T1000 (cell line): Measurements from ENCODE around the gene ALOX5.
"Not testable (repeated sequence)": the region's sequence is repeated elsewhere in the genome, so short reads cannot be mapped to it uniquely, and the experiment has no call there.

ENCODE experiments used
- DNase-seq: peaks from one replicate; lab custom pipeline; 2025; ENCODE audit warnings: mixed read lengths; lab: John Stamatoyannopoulos, UW

ALOX5 gene

DNA sequence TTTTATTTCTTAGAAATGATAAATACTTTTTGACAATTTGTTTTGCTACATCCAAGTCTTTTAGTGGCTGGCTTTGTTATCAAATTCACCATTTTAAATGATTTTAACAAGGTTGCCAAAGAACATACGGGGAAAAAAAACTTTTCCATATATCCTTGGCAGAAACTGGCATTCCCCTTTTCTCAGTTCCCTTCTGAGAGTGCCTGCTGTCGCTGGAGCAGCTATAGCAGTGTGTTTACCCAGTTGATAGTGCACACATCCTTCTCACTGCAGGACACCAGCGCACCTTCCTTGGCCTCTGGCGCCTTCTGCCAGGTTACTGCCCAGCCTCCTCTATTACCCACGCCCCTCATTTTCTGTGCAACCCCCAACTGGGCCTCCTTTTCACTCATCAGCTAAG, 94.1 kb downstream of the ALOX5 start:
- no peak for DNase-seq

DNA sequence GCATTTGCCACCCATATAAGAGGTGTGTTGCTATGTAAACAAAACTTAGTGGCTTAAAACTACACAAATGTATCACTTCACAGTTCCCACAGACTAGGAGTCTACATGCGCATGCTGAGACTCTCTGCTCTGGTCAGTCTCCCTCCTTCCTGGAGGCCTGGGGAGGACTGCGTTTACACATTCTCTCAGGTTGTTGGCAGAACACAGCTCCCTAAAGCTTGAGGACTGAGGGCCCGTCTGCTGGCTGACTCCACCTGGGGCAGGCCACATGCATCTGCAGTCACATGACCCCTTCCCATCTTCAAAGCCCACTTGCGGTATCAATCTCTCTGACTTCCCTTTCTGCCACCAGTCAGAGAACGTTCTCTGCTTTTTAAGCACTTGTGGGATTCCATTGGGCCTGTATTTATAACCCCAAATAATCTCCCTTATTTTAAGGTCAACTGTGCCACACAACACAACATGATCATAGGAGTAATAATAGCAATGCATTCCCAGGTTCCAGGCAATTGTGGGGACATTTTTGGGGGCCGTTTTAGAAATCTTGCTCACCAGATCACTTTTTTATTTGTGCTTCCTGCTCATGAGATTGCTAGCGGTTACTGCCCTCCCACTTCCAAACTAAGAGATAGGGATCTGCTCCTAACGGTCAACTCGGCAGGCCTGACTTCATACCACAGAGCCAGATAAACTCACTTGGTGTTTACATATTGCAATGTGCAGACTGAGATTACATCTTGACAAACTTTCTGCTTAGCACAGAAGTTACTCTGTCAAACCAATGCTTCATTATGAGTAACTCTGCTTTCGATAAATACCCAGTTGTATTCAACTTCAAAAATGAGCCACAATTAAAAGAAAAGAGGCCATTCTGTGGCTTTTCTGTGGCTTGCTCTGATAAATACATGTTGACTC, 96.3 kb downstream of the ALOX5 start:
- DNase-seq: no peak

DNA sequence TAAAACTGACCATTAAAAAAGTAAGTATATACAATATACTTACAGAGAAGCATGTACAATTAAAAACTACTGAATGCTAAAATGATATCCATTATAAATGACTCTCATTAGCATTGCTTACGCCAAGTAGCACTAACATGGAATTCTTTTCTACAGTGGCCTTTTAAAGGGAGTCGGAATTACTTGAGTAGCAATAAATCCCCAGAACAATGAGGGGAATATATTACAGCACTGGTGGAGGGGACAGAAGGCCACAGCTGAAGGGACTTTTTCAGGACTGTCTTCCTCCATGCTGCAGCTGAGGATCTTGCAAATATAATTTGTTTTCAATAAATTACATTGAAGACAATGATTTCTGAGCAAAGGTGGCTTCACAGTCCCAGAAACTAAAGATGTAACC, 97.0 kb downstream of the ALOX5 start:
- DNase-seq: no peak

DNA sequence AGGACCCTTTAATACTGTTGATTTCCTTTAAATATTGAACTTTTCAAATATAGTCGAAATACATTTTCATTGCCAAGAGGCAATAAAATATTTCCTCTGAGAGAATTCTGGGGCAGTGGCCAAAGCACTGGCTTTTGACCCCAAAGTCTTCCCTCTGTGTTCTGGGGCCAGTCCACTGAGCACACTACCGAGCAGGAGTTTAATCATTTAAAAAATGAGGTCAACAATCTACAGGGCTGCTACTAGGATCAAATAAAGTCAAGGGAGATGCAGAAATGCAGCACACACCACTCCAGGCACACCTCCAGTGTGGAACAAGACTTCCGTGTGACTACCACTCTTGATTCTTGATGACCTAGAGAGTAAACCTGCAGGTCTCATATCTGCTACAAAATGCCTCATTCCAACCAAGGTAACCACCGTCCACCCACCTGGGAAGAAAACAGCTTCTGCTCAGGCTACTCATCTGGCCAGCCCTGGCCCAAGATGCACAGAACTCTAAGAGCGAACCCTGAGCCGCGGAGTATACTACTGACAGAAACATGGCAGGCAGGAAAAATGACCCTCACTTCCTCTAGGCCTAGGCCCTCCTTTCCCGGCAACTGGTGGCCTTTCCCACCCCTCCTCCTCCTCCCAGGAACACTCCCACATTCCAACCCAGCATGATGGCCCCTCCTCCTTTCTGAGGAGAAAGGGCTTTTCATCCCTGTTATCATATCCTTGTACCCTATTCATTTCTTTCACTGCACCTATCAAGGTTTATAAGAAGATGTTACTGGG, 97.7 kb downstream of the ALOX5 start:
- no peak for DNase-seq

DNA sequence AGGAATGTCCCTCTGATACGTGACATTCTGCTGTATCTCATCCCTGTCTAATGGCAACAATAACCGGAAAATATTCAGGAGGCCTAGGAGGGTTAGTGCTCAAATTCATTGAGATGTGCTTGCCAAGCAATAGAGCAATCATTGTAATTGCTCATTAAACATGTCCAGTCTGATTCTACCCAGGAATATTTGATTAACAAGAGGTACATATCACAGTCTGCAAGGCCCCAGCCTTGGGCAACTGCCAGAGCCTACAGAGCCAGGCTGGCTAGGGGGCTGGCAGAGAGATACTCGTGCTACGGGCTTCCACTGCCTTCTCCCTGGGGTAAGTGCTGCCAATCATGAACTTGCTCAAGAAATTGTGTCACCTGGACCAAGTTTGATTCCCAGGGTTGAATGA, 99.1 kb downstream of the ALOX5 start:
- DNase-seq: no peak

DNA sequence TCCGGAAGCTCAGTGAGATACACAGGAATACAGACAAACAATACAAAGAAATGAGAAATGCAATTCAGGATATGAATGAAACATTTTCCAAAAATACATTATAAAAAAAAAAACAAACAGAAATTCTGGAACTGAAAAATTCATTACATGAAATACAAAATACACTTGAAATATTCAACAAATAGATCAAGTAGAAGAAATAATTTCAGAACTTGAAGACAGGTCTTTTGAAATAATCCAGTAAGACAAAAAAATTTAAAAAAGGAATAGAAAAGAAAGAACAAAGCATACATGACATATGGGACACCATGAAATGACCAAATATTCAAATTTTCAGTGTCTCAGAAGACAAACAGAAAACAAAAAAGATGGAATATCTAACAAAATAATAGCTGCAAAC, 102.5 kb downstream of the ALOX5 start:
- DNase-seq: no peak

DNA sequence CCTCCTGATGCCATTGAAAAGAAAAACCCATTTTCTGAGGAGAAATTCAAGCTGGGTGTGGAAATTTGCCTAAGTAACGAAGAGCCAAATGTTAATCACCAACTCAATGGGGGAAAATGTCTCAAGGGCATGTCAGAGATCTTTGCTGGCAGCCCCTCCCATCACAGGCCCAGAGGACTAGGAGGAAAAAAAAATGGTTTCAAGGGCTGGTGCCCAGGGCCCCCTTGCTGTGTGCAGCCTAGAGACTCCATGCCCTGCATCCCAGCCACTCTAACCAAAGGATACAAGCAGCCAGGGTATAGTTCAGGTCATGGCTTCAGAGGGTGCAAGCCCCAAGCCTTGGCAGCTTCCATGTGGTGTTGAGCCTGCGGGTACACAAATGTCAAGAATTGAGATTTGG, 106.3 kb downstream of the ALOX5 start:
- DNase-seq: no peak

DNA sequence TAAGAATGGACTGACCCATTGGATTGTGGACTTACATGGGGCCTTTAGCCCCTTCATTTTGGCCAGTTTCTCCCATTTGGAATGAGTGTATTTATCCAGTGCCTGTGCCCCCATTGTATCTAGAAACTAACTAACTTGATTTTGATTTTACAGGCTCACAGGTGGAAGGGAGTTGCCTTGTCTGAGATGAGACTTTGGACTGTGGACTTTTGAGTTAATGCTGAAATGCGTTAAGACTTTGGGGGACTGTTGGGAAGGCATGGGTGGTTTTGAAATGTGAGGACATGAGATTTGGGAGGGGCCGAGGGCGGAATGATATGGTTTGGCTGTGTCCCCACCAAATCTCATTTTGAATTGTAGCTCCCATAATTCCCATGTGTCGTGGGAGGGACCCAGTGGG, 107.1 kb downstream of the ALOX5 start:
- not testable (repeated sequence) for DNase-seq

DNA sequence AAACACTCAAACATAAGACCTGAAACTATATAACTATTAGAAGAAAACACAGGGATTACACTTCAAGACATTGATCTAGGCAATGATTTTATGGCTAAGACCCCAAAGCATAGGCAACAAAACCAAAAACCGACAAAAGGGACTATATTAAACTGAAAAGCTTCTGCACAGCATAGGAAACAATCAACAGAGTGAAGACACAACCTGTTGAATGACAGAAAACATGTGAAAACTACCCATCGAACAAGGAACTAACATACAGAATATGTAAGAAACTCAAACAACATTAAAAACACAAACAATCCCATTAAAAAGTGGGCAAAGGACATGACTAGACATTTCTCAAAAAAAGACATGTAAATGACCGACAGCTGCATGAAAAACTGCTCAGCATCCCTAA, 109.0 kb downstream of the ALOX5 start:
- no peak for DNase-seq

DNA sequence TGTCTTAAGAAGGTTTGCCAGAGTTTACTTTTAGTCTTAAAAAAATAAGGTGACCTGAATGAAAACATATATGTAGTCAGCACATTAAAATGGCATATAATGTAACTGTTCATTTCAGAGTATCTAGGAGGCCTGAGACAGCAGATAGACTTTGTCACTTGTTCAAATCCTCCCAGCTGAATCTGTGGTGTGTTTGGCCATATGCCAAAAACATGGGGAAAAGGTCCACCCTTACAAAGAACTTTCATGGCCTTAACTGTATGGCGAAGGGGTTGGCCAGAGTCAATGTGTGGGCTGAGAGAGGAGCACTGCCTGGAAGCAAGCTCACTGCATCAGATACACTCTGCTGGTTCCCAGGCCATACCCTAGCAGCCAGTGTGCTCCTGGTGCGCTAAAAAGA, 113.7 kb downstream of the ALOX5 start:
- no peak for DNase-seq

DNA sequence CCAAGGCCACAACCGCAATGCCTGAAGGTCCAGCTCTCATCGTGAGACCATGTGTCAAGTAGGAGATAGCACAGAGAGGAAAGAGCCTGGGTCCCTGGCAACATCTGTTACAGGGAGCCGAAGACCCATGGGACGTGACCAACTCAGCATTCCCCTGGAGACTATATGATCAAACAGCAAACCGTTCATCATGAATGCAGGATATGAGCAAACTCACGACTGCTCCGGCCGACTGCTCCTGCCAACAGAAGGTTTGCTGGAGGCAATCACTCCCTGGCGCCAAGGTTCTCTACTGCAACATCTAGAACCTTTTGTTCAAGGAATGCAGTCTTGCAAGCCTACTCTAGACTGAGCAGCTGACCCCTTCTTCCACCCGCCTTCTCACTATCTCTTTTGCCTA, 114.3 kb downstream of the ALOX5 start:
- DNase-seq: no peak

DNA sequence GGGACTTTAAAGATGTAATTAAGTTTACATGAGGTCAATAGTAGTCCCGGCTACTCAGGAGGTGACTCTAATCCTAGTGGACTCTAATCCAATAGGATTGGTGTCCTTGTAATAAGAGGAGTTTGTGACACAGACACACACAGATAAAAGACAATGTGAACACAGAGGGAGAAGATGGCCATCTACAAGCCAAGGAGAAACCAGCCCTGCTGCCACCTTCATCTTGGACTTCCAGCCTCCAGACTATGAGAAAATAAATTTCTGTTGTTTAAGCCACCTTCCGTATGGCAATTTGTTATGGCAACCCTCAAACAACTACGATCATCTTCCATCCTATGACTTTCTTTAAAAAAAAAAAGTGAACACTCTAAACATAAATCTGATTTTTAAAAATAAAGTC, 116.3 kb downstream of the ALOX5 start:
- DNase-seq: no peak

DNA sequence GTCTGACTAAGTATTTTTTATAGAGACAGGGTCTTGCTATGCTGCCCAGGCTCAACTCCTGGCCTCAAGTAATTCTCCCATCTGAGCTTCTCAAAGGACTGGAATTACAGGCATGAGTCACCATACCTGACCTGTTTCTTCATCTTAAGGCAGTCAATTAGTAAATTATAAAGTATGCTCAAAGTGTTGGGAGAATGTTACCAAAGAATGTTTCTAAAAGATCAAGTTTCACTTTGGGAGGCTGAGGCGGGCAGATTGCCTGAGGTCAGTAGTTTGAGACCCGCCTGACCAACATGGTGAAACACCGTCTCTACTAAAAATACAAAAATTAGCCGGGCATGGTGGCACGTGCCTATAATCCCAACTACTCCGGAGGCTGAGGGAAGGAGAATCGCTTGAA, 117.0 kb downstream of the ALOX5 start:
- no peak for DNase-seq
